NCI-H345 treated with DMSO at 0.1 percent for 48 hours (cell line): Measurements from ENCODE around the gene PPFIBP2.
"Not testable (repeated sequence)": the region's sequence is repeated elsewhere in the genome, so short reads cannot be mapped to it uniquely, and the experiment has no call there.

ENCODE experiments used
- DNase-seq: peaks from one replicate; lab custom pipeline; 2025; ENCODE audit not compliant: unreplicated experiment; lab: John Stamatoyannopoulos, UW

The PPFIBP2 gene

DNA sequence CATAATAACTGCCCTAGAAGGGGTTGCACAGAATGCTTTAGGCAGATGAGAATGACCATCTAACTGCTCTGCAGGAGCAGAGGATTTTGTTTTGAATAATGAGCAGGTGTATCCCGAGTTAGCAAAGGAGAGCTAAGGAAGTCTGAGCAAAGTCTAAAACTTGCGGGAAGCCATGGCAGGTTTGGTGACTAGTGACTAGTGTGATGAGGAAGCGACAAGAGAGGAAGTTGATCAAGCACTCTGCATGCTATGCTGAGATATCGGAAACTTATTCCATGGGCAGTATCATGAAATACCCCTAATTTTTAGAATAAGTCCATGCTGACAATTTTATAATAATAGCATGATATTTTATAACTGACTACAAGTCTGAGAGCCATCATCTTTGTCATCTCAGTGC lies 15.6 kb upstream of the PPFIBP2 start:
- DNase-seq = no peak

GRCh38 chr11:7499081-7499480 lies 14.7 kb upstream of the PPFIBP2 start:
- no peak for DNase-seq

DNA sequence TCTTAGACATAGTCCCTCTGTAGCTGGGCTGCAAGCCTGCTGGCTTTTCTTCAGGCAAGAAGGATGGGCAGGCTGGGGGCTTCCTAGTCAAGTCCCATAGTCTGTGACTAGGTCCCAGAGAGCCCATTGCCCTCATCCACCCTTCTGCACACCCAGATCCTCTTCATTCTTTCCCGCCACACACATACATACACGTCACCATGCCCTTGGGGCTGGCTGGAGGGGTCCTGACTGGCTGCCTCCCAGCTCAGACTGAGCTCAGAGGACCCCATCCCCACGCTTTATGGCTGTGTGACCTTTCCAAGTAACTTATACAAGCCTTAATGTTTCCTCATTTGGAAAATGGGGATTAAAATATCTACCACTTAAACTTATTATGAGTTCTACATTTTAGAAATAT lies 13.5 kb upstream of the PPFIBP2 start:
- no peak for DNase-seq

GRCh38 chr11:7501251-7501650 lies 12.5 kb upstream of the PPFIBP2 start:
- DNase-seq = no peak

DNA sequence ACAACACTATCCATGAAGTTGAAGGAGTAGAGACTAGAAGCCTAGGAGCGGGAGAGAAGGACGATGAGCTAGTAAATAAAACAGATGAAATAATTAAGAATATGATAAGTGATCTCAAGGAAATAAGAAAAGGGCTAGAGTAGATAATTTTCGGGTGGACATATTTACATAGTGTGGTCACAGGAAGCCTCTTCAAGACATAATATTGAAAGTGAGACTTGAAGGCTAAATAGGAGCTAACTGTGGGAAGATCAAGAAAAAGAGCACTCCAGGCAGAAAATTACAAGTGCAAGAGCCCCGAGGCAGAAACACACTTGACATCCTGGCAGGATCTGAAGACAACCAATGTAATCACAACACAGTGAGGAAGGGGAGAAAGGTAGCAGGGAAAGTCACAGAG lies 11.9 kb upstream of the PPFIBP2 start:
- no peak for DNase-seq

GRCh38 chr11:7506243-7506642 lies 7.6 kb upstream of the PPFIBP2 start:
- no peak for DNase-seq

DNA sequence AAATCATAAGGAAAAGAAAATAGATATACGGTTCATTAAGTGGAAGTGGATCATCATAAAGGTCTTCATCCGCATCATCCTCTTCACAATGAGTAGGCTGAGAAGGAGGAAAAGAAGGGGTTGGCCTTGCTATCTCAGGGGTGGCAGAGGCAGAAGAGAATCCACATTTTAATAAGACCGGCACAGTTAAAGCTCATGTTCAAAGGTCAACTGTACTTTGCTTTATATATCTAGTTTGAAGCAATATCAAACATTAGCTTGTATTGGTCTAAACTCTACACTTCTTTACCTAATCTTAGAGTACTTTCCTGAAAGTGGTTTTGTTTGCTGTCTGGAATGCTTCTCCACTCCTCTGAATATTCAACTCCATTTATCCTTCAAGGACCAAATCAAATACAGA lies 5.7 kb upstream of the PPFIBP2 start:
- no peak for DNase-seq

- DNase-seq = no peak
These were observed 3.8 kb upstream of the PPFIBP2 start for GRCh38 chr11:7509966-7510365.

DNA sequence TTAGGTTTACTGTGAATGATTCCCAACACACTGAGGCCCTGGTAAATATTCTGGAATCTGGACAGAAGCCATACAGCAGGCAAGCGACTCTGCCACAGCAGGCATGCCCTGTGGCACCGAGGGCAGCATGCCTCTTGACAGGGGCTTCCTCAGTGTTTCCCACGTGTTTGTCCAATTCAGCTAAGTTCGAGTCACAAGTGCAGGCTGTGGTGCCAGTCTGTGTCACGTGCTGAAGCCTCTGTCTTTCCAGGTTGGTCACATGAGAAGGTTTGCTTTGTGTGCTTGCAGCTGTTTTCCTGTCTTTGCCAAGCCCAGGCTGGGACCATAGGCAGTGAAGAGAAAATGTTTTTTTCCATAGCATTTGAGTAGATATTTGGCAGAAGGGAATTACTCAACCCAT lies 2.4 kb upstream of the PPFIBP2 start:
- peak; percentile 65 for DNase-seq

DNA sequence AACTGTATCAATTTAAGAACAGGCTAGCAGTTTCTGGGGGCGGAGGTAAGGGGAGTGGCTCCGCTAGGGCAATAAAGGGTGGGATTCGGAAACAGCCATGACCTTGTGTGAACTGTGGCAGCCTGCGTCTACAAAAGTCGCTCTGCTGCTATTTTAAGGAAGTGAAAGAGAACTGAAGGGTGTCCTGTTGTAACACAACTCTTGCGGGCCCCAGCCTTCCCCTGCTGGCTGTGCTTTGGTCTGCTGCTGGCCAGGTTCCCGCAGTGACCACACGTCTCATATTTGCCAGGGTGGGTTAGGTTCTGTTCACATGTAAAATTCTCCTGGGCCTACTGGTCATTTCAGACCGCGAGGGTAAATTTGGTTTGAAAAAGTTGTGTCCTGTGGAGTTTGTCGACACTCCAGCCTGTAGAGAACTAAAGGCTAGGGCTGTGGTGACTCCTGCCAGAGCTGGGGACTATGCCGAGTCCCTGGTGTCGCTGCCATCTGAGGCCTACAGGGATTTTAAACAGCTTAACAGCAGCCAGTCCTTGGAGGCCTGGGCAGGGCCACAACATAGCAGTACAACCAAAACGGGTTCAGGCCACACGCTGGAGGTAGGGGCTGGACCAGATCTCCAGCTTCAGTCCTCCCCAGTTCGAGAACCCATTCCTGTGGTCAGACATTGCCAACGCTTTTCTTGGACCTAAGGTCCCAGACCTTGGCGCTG lies 1.1 kb upstream of the PPFIBP2 start:
- no peak for DNase-seq

DNA sequence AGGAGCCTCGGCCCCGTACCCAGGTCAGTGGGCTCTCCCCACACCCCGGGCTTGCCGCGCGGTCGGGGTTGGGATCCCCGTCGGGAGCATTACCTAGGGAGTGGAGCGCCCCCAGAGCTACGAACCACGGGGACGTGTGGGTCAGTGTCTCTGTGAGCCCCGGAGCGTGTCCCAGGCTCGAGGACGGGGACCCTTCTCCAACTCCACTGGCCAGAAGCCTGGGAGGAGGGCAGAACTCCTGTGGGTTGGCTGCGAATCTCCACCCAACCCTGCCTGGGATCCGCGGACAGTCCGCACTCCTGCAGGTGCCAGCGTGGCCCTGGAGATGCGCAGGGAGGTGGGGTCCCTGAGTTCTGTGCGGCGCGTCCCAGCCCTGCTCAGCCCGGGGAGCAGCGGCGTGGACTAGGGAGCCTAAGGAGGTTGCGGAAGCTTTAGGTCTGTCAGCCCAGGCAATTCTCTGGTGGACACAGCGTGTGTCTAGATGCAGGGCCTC lies 346 bp downstream of the PPFIBP2 start:
- DNase-seq = no peak

DNA sequence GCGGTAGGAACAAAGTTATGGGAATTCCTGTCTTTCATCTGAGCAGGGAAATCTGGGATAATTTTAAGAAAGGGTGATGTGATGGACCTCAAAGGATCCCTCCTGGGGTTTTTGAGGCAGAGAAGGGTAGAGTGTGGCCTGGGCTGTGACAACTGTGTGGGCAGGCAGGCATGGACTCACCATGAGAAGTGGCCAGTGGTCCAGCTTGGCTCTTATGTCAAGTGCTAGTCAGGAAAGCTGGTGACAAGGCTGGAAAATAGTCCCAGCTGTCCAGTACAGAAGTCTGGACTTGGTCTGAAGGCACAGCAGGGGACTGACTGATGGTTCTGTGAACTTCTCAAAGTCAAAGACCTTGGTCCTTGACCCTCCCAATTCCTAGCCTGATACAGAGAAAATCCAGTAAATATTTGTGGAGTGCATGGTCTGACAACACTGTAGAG lies 1.7 kb downstream of the PPFIBP2 start:
- DNase-seq = no peak

DNA sequence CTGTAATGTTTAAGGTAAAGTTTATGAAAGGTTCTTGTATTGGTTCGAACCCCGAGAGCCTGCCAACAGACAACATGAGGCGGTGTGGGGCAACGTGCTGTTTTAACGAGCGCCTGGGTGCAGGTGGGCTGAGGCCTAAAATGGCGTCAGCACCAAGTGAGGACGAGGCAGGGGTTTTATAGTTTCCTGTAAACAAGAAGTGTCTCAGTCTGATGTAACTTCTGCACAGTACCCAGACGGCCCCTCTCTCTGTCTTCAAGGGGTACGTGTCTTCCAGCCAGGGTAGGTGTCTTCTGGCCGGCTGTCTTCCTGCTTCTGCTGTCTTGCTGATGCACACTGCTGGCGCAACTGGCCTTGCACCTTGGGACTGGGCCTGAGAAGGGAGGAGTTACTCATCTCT lies 2.7 kb downstream of the PPFIBP2 start:
- DNase-seq = no peak

DNA sequence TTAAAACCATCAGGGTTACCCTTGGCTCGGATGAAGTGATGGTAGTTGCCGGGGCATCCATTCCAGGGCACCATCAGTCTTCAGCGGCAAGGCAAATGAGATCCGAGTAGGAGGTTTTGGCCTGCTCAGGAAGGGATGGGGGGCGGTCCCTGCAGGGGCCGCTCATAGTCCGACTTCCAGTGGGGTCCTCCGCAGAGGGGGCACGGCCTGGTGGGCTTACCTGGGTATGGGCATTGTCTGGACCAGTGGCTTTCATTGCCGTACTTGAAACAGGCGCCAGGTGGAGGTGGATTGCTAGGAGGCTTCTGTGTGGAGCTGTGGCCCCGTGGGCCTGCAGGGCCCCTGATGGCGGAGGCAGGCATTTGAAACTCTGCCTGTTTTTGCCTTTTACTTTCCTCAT lies 3.9 kb downstream of the PPFIBP2 start:
- not testable (repeated sequence) for DNase-seq

- no peak for DNase-seq
These were observed 5.2 kb downstream of the PPFIBP2 start for GRCh38 chr11:7518811-7519562.

GRCh38 chr11:7520011-7520942 lies 6.5 kb downstream of the PPFIBP2 start:
- no peak for DNase-seq

DNA sequence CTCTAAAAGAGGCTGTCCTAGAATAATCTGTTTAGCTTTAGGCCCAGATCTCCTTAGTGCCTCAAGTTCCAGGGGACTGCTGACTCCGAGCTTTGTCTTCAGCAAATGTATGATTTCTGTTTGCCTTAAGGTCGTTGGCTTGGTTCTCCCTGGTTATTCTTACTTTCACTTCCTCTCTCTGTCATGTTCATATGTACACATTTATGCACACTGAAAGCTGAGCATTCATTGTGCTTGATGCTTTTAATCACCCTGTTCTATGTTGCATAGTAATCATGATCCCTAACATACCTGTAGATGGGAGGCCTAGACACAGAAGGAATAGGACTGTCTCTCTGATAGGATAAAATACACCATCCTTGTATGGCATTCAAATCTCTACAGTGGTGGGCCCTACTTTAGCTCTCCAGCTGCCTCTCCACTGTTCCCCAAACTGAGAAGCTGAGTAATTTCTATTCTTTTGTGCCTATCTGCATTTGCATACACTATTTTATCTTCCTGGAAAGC lies 7.2 kb downstream of the PPFIBP2 start:
- no peak for DNase-seq

DNA sequence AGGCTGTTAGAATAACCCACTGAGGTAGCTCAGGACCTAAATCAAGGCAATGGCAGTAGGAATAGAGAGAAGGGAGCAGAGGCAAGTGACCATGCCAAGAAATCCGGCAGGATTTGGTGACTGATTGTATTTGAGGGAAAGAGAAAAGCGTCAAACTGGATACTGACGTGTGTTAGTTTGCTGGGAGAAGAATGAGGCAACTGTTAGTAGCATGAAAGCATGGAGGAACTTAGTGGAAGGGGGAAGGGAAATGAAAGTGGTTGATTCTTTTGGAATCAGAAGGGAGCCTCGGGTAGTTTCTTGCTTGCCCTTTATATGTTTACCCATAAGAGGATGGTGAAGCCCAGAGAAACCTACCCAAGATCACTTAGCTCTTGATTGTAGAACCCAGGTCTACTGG lies 8.3 kb downstream of the PPFIBP2 start:
- no peak for DNase-seq

DNA sequence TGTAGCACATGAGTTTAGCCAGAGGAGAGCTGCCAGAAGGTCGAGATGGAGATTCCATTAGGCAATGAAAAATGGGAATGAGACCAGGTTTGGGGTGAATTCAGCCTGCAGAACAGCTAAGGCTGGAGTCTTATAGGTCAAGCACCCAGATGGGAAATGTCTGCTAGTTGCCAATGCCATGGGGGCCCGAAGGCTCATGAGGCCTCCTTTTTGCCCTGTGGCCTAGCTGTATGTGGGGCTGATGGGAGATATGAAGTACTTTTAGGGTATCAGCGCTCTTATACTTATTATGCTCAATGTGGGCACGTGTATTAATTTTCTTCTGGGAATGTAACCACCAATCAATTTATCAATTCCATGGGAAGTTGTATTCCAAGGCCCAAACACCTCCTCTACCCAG lies 8.7 kb downstream of the PPFIBP2 start:
- DNase-seq = no peak

- DNase-seq = no peak
These were observed 9.8 kb downstream of the PPFIBP2 start for GRCh38 chr11:7523416-7524210.
